H9 (cell line): ENCODE measurements around the gene APCS. TPM values are rescaled to one million over a fixed set of nuclear protein-coding genes. Genes with fewer than 3 reads are reported as not detected.

Experiments
- DNase-seq: peaks from one replicate; pipeline ENCODE4 v3.0.0-alpha.2; 2017
- H2AFZ ChIP-seq: one replicate; pipeline ENCODE4 v1.6.1; 2013; ENCODE audit warnings: mild to moderate bottlenecking, low read length, control low read depth, moderate library complexity
- H2AK5ac ChIP-seq: 2 replicates; pipeline ENCODE4 v1.6.1; 2013; ENCODE audit warnings: low read length, control low read depth, mixed read lengths; ENCODE audit not compliant: insufficient read length
- H2BK120ac ChIP-seq: one replicate; pipeline ENCODE4 v1.6.1; 2013; ENCODE audit warnings: low read depth, mild to moderate bottlenecking, low read length, control low read depth, inconsistent platforms; ENCODE audit not compliant: poor library complexity, severe bottlenecking
- H2BK12ac ChIP-seq: 2 replicates; pipeline ENCODE4 v1.6.1; 2013; ENCODE audit warnings: low read length, control low read depth, mixed read lengths, low read depth; ENCODE audit not compliant: insufficient read length
- H2BK15ac ChIP-seq: 2 replicates; pipeline ENCODE4 v1.6.1; 2013; ENCODE audit warnings: low read depth, low read length, control low read depth
- H2BK20ac ChIP-seq: one replicate; pipeline ENCODE4 v1.6.1; 2013; ENCODE audit warnings: low read depth, mild to moderate bottlenecking, low read length, control low read depth, inconsistent platforms; ENCODE audit not compliant: poor library complexity, severe bottlenecking
- H2BK5ac ChIP-seq: 2 replicates; pipeline ENCODE4 v1.6.1; 2013; ENCODE audit warnings: low read length, control low read depth, mixed read lengths; ENCODE audit not compliant: insufficient read length
- H3K14ac ChIP-seq: 2 replicates; pipeline ENCODE4 v1.6.1; 2013; ENCODE audit warnings: low read length, control low read depth; ENCODE audit not compliant: insufficient read depth
- H3K18ac ChIP-seq: 2 replicates; pipeline ENCODE4 v1.6.1; 2013; ENCODE audit warnings: low read depth, mild to moderate bottlenecking, mixed read lengths, low read length, control low read depth; ENCODE audit not compliant: insufficient read length
- H3K23ac ChIP-seq: 2 replicates; pipeline ENCODE4 v1.6.1; 2013; ENCODE audit warnings: low read length, control low read depth, mixed read lengths, low read depth; ENCODE audit not compliant: insufficient read length
- H3K23me2 ChIP-seq: 2 replicates; pipeline ENCODE4 v1.6.1; 2013; ENCODE audit warnings: low read depth, mild to moderate bottlenecking, mixed read lengths, low read length, control low read depth; ENCODE audit not compliant: insufficient read length, poor library complexity, severe bottlenecking
- H3K27ac ChIP-seq: 2 replicates; pipeline ENCODE4 v1.5.1; 2013; ENCODE audit warnings: low read length, control low read depth, mixed read lengths, low read depth; ENCODE audit not compliant: insufficient read length
- H3K27me3 ChIP-seq: 2 replicates; pipeline ENCODE4 v1.6.1; 2013; ENCODE audit warnings: low read length, control low read depth, inconsistent platforms; ENCODE audit not compliant: insufficient read depth
- H3K4ac ChIP-seq: 2 replicates; pipeline ENCODE4 v1.6.1; 2013; ENCODE audit warnings: low read depth, mild to moderate bottlenecking, control low read depth, inconsistent platforms, low read length, moderate library complexity
- H3K4me1 ChIP-seq: 2 replicates; pipeline ENCODE4 v1.6.1; 2013; ENCODE audit warnings: low read length, control low read depth, inconsistent platforms; ENCODE audit not compliant: insufficient read depth
- H3K4me2 ChIP-seq: 2 replicates; pipeline ENCODE4 v1.6.1; 2013; ENCODE audit warnings: low read length, control low read depth, mixed read lengths; ENCODE audit not compliant: insufficient read length, insufficient read depth
- H3K56ac ChIP-seq: 2 replicates; pipeline ENCODE4 v1.6.1; 2013; ENCODE audit warnings: low read depth, mild to moderate bottlenecking, mixed read lengths, low read length, control low read depth; ENCODE audit not compliant: insufficient read length
- H3K79me1 ChIP-seq: 2 replicates; pipeline ENCODE4 v1.6.1; 2013; ENCODE audit warnings: low read depth, mild to moderate bottlenecking, moderate library complexity, low read length, control low read depth, inconsistent platforms; ENCODE audit not compliant: insufficient read depth, poor library complexity, severe bottlenecking
- H3K79me2 ChIP-seq: 2 replicates; pipeline ENCODE4 v1.6.1; 2013; ENCODE audit warnings: low read length, control low read depth, inconsistent platforms; ENCODE audit not compliant: insufficient read depth
- H3K9ac ChIP-seq: 2 replicates; pipeline ENCODE4 v1.6.1; 2013; ENCODE audit warnings: low read length, control low read depth, mixed read lengths; ENCODE audit not compliant: insufficient read length; ENCODE audit errors: extremely low read depth
- H3K9me3 ChIP-seq: one replicate; pipeline ENCODE4 v1.6.1; 2013; ENCODE audit warnings: low read depth, low read length, inconsistent platforms; ENCODE audit not compliant: control insufficient read depth
- H3T11ph ChIP-seq: one replicate; pipeline ENCODE4 v1.6.1; 2013; ENCODE audit warnings: mild to moderate bottlenecking, low read length, control low read depth, inconsistent platforms
- H4K20me1 ChIP-seq: one replicate; pipeline ENCODE4 v1.6.1; 2013; ENCODE audit not compliant: control insufficient read depth, insufficient read length, insufficient read depth
- H4K5ac ChIP-seq: 2 replicates; pipeline ENCODE4 v1.6.1; 2013; ENCODE audit warnings: low read depth, mild to moderate bottlenecking, mixed read lengths, low read length, control low read depth; ENCODE audit not compliant: insufficient read length
- H4K8ac ChIP-seq: replicated peaks from 2 replicates; pipeline ENCODE4 v1.6.1; 2013; ENCODE audit warnings: low read length, control low read depth, mixed read lengths, low read depth; ENCODE audit not compliant: insufficient read length
- H4K91ac ChIP-seq: 2 replicates; pipeline ENCODE4 v1.6.1; 2013; ENCODE audit warnings: low read depth, mild to moderate bottlenecking, moderate library complexity, mixed read lengths, low read length, control low read depth; ENCODE audit not compliant: insufficient read length
- H3K27ac Mint-ChIP-seq, 3 experiments: 2 replicates in 2 of 3; 3 replicates in 1 of 3; pipeline ENCODE4 v1.8.0; 2020 to 2021; ENCODE audit warnings: mixed read lengths in 3 of 3, mild to moderate bottlenecking in 1 of 3, moderate library complexity in 1 of 3
- H3K27me3 Mint-ChIP-seq: 2 replicates; pipeline ENCODE4 v1.8.0; 2021; ENCODE audit warnings: low read depth, mild to moderate bottlenecking, moderate library complexity, mixed read lengths
- H3K36me3 Mint-ChIP-seq, 3 experiments: 2 replicates in 2 of 3; 3 replicates in 1 of 3; pipeline ENCODE4 v1.8.0; 2020 to 2021; ENCODE audit warnings: low read depth in 3 of 3, mixed read lengths in 3 of 3; ENCODE audit not compliant: insufficient read depth in 1 of 3
- H3K4me1 Mint-ChIP-seq, 2 experiments: 2 replicates each; pipeline ENCODE4 v1.8.0; 2020; ENCODE audit warnings: mixed read lengths in 2 of 2
- H3K4me3 Mint-ChIP-seq, 2 experiments: 2 replicates in 1 of 2; 3 replicates in 1 of 2; pipeline ENCODE4 v1.8.0; 2020 to 2021; ENCODE audit warnings: mild to moderate bottlenecking in 2 of 2, mixed read lengths in 2 of 2, moderate library complexity in 1 of 2
- H3K9me3 Mint-ChIP-seq, 2 experiments: 2 replicates in 1 of 2; 3 replicates in 1 of 2; pipeline ENCODE4 v1.8.0; 2020; ENCODE audit warnings: mild to moderate bottlenecking in 2 of 2, mixed read lengths in 2 of 2, moderate library complexity in 1 of 2
- CTCF ChIP-seq: fragments of 200-600 bp; sonication (generic); conservative IDR thresholded peaks from 3 replicates; pipeline ENCODE4 v1.8.0; 2021; ENCODE audit warnings: antibody characterized with exemption, mild to moderate bottlenecking
- WGBS: extraction: QIAGEN DNeasy Blood & Tissue Kit; methylation state at CpG from one replicate; pipeline ENCODE4 v1.1.7; 2013; ENCODE audit warnings: missing lambda C conversion rate, low lambda C conversion rate, mixed read lengths; ENCODE audit not compliant: insufficient read length; ENCODE audit errors: extremely low coverage; 5-methylcytosine and 5-hydroxymethylcytosine counted together
- total RNA-seq: library from RNA; stranded (reverse); gene quantifications from 2 replicates; pipeline ENCODE4 v1.2.1, GENCODE V29; 2021

Gene APCS
- total RNA-seq, 1 experiment from 2014 or later = not detected

GRCh38 chr1:159577446-159577845 is 10.2 kb upstream of the APCS start:
- Histone ChIP-seq H3K4me2 (no peak overlapping the region), H4K20me1 (no peaks in the 10 kb centered on the region), H2BK12ac (no peak overlapping the region), H2AK5ac (no peak overlapping the region), H2BK15ac (no peak overlapping the region), H2AFZ (no peak overlapping the region), H3K79me2 (no peaks in the 10 kb centered on the region), H3K18ac (no peak overlapping the region), H3K4me1 (no peaks in the 10 kb centered on the region), H2BK20ac (no peak overlapping the region), H2BK120ac (no peak overlapping the region), H2BK5ac (no peak overlapping the region), H4K8ac (no peak overlapping the region), H3K9ac (no peak overlapping the region), H4K91ac (no peak overlapping the region), H3K23me2 (no peaks in the 10 kb centered on the region), H3K27me3 (no peaks in the 10 kb centered on the region), H4K5ac (no peak overlapping the region), H3K14ac (no peak overlapping the region), H3K9me3 (no peaks in the 10 kb centered on the region), H3T11ph (no peak overlapping the region), H3K4ac (no peak overlapping the region), H3K56ac (no peak overlapping the region), H3K23ac (no peak overlapping the region), H3K27ac (no peak overlapping the region), H3K79me1 (no peaks in the 10 kb centered on the region)
- Mint-ChIP-seq H3K9me3 (peaks cover 22 to 69% of the 10 kb centered on the region in 2 experiments), H3K4me3 (no peak overlapping the region), H3K36me3 (peaks cover 9 to 26% (median 12%) of the 10 kb centered on the region in 3 experiments), H3K4me1 (no peaks in the 10 kb centered on the region), H3K27me3 (peaks cover 3% of the 10 kb centered on the region; the same call in 1 of the 2 replicates), H3K27ac (no peak overlapping the region)
- no peak for TF ChIP-seq CTCF
- WGBS = no CpG with 5 or more reads among the region's 3 CpGs
- no peak for DNase-seq
